GM21717 (cell line): ENCODE results near the gene SLC1A2.

Experiments used
- ATAC-seq: cut with Tn5 transposase; IDR thresholded peaks from one replicate; pipeline ENCODE4 v1.9.1; 2021; ENCODE audit warnings: mild to moderate bottlenecking, moderate library complexity; ENCODE audit not compliant: unreplicated experiment

Gene SLC1A2

DNA sequence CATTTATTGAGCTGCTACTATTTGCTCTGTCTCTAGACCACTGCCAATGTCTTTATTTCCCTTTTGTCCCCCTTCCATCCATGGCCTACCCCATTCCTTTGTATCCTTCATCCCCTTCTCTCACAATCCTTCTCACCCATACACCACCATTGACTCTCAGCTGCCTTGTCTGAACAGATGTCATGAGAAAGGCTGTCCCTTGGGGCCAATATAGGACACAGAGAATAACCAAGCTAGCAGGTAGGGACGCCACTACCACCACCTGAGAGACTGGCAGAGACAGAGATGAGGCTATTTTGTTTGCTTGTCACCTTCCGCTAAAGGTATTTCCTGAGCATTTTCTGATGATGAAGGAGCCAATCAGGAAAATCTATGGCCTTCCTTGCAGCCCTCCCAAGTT, 141.5 kb downstream of the SLC1A2 start:
- ATAC-seq, result no peak

DNA sequence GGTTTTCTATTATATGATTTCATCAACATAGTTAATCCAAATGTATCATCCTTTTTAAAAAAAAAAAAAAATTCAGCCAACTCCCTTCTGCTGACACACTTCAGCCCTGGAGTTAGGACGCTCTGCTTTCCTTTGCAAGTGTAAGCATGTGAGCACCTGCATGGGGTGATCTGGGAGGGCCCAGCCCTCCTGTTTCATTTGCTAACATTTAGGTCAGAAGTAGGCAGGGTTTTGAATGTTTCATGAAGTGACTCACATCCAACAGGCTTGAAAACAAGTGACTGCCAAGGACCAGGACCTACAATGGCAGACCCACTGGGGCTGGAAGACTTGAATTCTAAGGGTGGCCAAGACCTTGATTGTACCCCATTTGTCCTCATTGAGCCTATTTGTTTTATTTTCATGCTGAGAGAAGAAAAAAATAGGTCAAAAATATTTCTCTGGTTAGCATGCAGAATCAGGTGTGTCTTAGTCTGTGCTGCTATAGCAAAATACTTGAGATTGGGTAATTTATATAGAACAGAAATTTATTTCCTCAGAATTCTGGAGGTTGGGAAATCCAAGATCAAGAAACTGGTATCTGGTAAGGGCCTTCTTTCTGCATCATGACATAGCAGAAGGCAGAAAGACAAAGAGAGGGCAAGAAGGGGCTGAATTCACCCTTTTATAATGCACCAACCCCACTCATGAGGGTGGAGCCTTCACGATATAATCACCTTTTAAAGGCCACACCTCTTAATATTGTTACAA, 142.8 kb downstream of the SLC1A2 start:
- ATAC-seq, result no peak

GRCh38 chr11:35275786-35276170, 143.6 kb downstream of the SLC1A2 start:
- ATAC-seq, result no peak

DNA sequence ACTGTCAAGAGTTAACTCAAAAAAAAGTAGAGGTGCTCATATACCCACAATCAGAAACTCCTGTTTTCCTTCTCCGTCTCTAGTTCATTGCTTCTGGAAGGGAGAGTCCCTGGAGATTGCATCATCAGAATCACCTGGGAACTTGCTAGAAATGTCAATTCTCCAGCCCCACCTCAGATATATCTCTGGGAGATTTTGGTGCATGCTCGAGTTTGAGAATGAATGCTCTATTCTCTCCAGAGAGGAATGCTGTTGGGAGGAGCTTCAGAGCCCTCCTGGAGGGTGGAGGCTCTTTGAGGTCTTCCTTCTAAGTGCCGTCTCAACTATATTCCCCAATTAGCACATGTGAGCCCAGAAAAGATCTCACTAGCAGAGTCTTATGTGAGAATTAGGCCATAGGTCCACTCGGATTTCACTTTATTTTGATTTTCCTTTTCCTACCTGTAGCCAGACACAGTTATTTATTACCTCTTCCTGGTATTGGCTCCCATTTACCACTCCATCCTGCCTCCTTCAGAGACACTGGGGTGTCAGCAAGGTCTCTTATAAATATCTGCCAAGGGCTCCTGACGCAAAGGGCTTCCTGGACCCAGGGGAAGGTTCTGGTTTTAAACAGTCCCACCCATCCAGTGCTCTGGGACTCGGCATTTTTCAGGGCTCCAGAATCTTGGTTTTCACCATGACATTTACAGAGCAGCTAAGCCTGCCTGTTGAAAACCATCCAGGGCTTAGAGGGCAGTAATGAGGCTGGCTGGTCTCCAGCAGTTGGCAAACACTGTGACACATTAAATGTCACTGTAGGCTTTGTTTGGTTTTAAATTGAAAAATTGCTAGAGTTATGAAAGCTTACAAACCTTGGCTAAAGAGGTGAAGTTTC, 144.2 kb downstream of the SLC1A2 start:
- no peak for ATAC-seq

- peak; percentile 95 for ATAC-seq
These were observed 146.9 kb downstream of the SLC1A2 start for GRCh38 chr11:35272391-35272902.

GRCh38 chr11:35271031-35271430, 148.3 kb downstream of the SLC1A2 start:
- ATAC-seq, result no peak

DNA sequence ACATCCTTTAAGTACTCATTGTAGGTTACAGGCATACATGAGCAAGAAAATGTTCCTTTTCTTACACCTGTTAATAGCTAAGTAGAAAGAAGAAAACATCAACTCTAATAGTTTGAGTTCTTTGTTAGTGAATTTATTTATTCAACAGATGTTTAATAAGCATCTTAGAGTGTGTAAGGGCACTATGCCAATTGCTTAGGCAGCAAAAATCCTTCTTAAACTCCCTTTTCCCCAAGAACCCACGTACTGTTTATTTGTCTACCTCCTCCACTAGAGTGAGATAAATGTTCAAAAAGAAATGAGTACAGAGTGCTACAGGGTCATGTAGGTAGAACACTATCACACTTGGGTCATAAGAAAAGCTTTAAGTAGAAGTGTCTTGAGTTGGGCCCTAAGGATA, 149.0 kb downstream of the SLC1A2 start:
- no peak for ATAC-seq

DNA sequence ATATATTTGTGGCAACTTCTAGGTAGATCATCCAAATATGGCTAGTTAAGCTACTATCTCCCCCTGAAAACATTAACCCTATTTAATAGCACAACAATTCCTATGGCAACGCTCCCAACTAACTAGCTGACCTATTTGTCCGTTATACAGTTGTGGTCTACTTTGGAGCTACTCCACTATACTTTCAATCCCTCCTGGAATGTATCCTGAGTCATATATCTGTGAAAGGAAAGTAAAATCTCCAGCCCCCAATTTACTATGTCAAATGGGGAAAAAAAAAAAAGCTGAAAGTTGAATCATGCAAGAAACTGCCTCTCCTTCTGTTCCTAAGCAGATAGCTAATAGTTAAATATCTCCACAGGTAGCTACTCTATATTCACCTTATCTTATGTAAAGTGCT, 151.9 kb downstream of the SLC1A2 start:
- no peak for ATAC-seq

DNA sequence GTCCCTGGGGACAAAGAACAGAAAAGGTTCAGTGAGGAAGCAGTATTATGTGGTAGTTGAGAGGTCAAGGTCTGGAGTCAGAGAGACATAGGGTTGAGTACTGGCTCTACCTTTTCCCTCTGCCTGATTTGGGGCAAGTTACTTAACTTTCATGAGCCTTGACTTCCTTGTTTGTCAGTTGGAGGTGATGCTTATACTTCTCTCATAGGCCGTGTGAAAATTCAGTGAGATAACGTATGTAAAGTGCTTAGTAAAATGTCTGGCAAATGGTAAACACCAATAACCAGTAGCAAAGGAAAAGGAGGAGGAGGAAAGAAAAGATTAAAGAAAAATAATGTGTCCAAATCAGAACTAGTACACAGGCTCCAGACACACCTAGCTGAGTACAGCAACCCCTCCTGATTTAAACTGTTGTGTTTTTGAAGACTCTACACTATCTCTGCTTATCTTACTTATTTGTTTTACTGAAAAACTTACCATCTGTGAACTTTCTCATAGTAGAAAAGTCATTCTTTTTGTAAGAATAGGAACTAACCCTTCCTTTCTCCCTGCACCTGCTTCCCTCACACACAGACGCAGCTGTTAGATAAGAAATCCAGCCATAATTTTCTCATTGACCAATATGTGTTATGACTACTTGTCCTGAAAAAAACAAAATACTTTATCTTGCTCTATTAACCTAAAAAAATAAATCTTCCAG, 153.5 kb downstream of the SLC1A2 start:
- no peak for ATAC-seq

DNA sequence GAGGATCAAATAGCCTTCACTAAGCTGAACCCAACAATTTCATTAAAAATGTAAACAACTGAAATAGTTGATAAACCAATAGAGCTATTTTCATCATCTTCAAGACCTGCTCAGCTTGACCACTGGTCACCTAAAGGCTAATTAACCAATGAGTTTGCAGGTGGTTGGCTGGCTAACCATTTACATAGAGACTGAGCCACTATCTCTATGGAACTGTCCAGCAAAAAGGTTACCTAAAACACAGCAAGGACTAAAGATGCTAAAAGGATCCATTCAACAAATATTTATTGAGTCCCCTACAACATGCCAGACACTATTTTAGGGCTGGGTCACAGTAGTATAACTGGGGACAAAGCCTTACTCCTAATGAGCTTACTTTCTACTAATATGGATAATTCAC, 156.6 kb downstream of the SLC1A2 start:
- no peak for ATAC-seq

- ATAC-seq, result no peak
These were observed 157.3 kb downstream of the SLC1A2 start for GRCh38 chr11:35262056-35262455.

DNA sequence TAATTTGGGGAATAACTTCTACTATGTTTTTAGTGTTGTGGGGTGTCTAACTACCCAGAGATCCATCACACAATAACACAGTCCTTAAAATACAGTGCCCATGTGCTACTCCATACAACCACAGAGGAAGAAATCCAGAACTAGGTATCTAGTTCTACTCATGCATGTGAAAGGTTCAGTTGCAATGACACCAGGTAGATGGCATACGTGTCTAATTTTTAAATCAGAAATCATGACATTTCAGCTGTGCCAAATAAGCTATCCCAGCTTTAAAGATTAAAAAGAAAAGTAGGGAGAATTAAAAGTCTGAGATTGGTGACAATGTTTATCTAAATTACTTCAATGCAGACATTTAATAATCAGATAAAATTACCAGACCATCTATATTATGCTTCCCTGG, 158.2 kb downstream of the SLC1A2 start:
- ATAC-seq, result no peak

DNA sequence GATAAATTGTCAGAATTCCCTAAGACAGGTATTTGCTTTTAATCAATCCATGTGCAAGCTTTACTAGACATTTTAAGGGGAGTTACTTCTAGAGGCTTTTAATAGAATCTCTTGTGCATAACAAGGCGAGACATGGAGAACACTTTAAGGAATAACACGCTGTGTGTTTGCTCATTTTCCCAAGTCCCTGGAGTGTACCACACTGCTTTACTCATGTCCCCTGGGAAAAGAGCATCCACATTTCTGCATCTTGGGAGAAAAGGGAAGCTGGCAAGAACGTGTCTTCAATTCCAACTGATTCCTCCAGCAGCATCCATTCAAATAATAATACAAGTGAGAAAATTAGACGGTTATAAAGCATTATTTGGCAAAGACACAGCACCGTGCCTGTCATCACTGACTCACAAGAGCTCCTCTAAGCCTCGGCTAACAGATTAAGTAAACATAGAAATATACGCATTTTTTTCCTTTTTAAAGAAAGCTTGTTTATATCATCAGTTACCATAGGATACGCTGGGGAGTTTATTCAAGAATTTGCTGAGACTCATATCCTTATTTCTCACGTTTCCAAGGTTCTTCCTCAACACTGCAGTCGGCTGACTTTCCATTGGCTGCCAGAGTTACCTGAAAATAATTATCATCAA, 158.9 kb downstream of the SLC1A2 start:
- no peak for ATAC-seq

- ATAC-seq, result no peak
These were observed 159.8 kb downstream of the SLC1A2 start for GRCh38 chr11:35259529-35259928.

DNA sequence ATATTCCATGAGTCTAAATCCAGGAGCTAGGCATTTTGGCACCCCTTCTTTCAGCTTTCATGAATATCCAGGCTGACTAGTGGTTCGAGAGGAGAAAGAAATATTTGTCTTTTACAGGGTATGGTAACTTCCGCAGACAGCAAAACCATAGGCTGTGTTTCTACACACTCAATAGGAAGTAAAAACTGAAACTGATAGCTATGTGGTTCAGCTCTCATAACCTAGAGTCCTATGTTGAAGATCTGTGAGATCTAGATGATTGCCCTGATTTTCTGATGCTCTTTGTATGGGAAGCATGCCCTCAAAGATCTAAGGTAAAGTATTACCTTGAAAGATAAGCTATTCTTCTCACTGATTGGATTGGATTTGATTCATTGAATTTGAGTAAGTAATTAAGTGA, 162.1 kb downstream of the SLC1A2 start:
- ATAC-seq, result peak; percentile 100

- no peak for ATAC-seq
These were observed 163.1 kb downstream of the SLC1A2 start for GRCh38 chr11:35256296-35256695.

DNA sequence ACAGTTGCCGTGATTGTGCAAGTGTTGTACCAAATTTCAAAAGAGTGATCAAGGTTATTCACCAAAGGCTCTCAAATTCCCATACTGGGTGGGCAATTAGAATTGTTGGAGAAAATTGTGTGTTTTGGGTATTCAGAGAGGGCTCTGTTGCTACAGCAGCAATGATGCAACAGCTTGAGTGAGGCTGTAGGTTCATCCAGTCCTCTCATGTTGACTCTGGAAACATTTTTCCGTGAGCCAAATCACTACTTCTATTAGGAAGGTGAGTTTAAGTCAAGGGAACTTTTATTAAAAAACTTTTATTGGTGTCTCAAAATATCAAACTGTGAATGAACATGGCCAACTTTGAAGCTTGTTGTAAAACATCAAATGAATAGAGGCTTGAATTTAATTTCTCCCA, 163.8 kb downstream of the SLC1A2 start:
- ATAC-seq, result no peak

GRCh38 chr11:35253237-35253636, 166.1 kb downstream of the SLC1A2 start:
- ATAC-seq, result no peak

DNA sequence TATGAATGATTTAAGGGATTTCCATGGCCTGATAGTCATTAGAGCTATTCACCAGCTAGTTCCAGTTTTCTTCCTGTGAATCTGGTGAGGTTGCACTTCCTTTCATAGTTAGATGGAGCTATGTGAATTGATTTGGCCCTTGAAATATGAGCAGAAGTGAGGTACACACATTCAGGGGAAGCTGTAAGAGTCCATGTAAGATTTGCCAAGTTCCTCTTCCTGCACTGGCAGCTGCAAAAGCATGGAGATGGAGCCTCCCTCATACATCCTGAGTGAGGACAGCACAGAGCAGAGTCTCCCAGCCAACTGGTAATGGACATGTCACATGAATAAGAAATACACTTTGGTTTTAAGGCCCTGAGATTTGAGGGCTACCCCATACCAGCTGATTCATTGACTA, 168.7 kb downstream of the SLC1A2 start:
- no peak for ATAC-seq

- ATAC-seq, result no peak
These were observed 169.2 kb downstream of the SLC1A2 start for GRCh38 chr11:35250192-35250591.
